Germinal center (tissue), 1 donor: ENCODE results near the gene STAG1.
"Not testable (repeated sequence)": the region's sequence is repeated elsewhere in the genome, so short reads cannot be mapped to it uniquely, and the experiment has no call there.

Experiments used
- DNase-seq: peaks from one replicate; pipeline ENCODE4 v3.0.0; 2012; ENCODE audit warnings: mixed read lengths, low spot score

The STAG1 gene

GRCh38 chr3:136390574-136390973 lies 361.6 kb downstream of the STAG1 start:
- no peak for DNase-seq

DNA sequence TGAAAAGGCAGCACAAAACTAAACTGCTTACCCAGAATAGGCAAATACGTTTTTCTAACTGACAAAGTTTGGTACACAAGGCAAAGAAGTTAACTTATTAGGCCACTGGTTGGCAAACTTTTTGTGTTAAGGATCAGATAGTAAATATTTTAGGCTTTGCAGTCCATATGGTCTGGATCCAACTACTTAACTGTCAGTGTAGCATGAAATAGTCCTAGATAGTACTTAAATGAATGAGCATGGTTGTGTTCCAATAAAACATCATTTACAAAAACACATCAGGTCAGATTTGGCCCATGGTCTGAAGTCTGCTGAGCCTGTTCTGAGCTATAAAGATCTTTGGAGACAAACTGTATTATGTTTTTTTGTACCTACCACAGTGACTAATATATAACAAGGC lies 365.1 kb downstream of the STAG1 start:
- no peak for DNase-seq

DNA sequence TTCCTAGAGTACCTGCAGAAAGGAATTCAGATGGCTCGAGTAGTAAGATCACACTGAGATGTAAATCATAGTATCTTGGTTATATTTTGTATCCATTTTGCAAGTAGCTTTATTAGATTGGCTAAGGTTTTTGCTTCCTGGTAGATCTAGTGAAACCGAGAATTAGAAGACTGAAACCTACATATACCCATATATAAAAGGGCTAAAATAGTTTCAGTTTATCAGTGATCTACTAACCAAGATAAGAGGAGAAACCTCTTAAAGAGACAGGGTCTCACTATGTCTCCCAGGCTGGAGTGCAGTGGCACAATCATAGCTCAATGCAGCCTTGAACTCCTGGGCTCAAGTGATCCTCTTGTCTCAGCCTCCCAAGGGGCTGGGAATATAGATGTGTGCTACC lies 366.7 kb downstream of the STAG1 start:
- DNase-seq: no peak

DNA sequence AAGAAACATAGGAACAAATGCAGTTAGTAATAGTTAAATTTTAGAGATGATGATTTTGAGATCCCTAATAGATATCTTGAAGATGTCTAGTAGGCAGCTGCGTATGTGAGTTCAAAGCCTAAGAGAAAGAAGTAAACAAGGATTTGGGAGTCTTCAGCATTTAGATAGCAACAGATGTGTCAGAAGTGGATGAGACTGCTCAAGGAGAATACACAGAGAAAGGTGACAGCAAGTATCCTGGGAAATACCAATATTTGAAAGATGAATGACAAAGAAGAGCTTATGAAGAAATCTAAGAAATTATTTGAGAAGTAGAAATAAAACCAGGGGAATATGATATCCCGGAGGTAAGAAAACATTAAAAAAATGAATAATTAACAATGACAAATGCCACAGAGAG lies 371.1 kb downstream of the STAG1 start:
- DNase-seq: no peak

GRCh38 chr3:136380530-136380929 lies 371.6 kb downstream of the STAG1 start:
- no peak for DNase-seq

- no peak for DNase-seq
Observed at GRCh38 chr3:136378011-136378410, 374.2 kb downstream of the STAG1 start.

- DNase-seq: no peak
Observed at GRCh38 chr3:136377508-136377907, 374.7 kb downstream of the STAG1 start.

DNA sequence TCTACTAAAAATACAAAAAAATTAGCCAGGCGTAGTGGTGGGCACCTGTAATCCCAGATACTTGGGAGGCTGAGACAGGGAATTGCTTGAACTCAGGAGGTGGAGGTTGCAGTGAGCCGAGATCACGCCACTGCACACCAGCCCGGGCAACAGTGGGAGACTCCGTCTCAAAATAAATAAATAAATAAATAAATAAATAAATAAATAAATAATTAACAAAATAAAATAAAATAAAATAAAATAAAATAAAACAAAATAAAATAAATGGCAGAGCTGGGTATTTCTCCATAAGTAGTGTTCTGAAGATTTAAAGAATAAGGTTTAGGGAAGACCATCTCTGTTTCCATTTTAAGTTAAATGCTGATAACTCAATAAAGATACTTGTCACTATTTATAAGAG lies 376.4 kb downstream of the STAG1 start:
- DNase-seq: not testable (repeated sequence)

DNA sequence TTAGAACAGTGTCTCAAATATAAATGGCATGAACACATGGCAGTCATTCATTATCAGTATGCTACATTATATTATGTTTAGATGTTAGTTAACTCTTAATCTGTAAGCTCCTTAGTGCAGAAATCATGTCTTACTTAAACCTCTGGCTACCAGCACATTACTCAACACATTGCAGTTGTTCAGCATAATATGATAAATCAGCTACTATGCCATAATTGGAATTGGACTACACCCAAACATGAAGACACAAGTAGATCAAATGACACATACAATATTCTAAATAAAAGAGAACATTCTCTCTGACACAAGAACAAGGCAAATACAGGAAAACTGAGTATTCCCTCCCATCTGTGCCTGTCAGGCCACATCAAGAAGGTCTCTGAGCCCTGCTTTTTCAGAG lies 385.9 kb downstream of the STAG1 start:
- DNase-seq: no peak

GRCh38 chr3:136353461-136353860 lies 398.7 kb downstream of the STAG1 start:
- DNase-seq: no peak

DNA sequence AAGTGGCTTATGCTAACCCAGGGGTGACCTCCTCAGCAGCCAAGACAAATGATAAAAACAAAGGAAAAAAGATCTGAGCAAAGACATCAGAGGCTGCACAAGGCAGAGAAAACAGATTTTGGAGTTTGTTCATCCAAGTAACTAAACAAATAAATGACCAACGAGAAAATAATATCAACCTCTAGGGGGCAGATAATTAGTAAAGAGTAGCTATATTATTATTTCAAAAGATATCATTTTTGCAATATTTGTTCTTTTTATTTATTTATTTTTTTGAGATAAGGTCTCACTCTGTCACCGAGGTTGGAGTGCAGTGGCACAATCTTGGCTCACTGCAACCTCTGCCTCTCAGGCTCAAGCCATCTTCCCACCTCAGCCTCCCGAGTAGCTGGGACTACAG lies 400.3 kb downstream of the STAG1 start:
- DNase-seq: no peak

DNA sequence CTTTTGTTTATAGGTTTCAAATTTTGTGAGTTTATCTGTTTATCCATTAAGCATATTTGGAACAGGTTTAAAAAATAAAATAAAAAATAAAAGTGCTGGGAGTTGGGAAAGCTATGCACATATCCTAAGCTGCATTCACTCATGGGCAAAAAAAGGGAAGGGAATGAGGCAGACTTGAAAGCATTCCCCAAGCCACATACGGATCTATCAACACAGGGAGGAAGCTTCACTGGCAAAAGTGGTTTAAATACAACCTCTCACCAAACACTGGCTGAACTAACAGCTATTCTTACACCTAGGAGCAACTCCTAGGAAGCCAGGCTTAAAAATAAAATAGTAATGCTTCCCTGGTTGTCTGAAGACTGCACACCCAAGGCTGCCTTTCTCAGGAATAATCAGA lies 400.8 kb downstream of the STAG1 start:
- no peak for DNase-seq

DNA sequence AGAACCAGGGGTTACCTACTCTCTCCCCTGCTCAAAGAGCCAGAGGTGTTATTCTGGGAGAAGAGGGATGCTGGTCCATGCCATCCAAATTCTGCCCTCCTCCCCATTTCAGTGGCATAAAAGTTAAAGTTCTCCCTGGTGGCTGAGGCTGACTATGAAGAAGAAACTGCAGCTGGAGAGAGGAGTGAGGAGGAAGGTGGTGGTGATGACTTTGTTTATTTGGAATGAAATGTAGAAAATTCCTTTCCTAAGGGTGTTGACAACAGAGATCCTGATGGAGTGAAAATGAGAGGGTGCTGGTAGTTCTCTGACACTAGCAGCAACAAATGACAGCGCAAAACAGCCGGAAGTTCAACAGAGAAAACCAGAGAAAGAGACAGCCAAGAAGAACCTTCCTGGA lies 401.6 kb downstream of the STAG1 start:
- DNase-seq: no peak

DNA sequence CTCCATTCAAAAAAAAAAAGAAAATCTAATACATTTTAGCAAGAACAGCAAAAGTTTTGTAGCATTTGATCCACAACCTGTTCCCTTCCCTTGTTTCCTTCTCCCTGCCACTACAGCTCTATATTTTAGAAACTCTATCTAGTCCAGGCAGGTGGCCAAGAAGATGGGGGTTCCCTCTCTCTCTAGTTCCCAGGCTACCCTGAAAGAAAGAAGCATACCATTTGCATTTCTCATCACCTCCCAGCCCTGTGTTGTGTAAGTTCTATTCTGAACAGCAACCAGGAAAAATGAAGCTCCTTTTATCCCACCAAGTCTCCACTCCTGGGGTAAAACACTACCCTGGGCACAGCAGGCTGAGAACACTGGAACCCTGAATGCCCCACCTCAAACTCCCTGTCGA lies 402.0 kb downstream of the STAG1 start:
- DNase-seq: no peak

GRCh38 chr3:136346486-136346885 lies 405.7 kb downstream of the STAG1 start:
- DNase-seq: no peak

DNA sequence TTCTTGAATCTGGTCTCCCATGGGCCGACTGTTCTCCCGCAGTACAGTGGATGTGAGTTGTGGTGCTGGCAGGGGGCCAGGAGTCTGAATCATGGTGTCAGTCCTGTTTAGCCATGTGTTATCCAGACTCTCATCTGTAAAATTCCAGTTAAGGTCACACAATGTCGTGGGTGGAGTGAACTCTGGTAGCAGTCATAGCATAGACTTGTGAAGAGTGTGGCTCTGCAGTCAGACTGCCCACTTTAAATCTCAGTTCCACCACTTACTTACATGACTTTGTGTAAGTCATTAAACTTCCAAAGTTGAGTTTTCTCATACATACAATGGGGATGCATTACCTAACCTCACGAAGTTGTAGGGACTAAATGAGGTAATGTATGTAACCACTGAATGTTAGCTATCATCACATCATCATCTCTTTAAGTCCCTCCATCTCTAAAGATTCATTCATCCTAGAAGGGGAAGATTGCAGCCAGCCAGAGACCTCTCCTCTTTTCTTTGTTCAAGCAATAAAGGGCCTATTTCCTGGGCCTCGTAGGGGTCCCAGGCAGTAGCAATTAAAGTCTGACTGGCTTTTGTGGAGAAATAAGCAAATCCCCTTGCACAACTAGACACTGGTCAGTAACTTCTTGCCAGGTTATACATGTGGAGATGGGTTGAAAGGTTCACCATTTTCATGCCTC lies 408.2 kb downstream of the STAG1 start:
- no peak for DNase-seq

DNA sequence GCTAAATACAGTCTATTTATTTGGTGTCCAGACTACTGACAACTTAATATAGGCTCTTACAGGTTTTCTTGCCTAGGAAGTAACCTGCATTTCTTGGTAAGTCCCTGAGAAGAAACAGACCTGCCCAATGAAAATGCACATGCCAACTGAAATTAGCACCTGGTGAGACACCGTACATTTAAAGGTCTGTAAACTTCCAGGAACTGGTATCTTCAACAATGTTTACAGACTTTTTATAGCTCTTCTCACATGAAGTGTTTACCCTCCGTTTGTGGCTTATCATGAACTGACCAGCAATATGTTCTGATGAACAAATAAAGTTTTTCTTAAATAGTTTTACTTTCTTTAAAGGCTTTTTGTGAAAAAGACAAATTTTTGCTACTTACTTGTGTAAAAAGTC lies 408.7 kb downstream of the STAG1 start:
- DNase-seq: no peak

DNA sequence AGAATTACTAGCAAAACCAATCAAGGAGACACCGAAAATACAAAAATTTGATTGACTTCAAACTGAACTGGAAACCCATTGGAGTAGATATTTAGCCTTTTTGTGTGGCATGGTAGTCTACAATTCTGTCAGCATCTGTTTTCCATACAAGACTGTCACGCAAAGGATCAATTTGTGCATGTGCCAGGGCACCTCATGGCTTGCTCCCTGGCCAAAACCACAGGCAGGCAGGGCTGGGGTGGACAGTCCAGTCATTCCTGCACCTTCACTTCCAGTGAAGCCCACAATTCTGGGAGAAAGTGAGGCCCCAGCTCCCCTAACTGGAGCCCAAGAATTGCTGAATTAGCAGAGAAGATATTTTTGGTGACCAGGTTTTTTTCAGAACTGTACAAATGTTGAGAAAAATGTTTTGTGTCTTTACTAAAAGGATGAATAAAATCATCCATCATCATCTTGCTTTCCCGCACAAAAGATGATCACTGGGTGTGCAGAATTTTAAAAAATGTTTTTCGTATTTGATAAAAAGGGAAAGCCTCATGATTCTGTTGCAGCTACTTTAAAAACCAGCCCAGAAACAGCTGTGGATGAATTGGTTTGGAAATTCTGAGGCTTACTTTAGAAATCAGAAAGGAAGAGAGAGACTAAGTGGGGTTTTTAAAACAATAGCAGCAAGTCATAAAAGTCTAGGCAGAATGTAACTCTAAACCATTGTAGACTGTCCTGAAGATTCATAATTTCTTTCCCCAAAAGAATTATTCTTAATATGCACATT lies 415.7 kb downstream of the STAG1 start:
- DNase-seq: no peak

GRCh38 chr3:136334726-136335125 lies 417.5 kb downstream of the STAG1 start:
- not testable (repeated sequence) for DNase-seq

GRCh38 chr3:136334209-136334608 lies 418.0 kb downstream of the STAG1 start:
- no peak for DNase-seq

DNA sequence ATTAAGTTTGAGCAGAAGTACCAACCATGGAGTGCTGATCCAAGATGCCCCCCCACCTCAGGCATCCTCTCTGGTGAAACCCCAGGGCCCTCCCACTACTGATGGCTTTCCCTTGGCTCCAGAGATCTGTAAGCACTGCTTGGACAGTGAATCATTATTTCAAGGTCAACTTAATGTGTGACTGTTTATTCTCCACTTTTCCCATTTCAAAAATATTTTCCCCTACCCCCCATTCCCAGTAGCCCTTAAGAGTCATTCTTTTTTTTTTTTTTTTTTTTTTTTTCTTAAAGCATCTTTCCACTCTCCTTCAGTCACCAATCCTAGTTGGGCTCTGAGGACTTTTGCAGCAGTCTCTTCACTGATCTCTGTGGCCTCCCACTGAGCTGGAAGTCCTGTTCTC lies 419.4 kb downstream of the STAG1 start:
- DNase-seq: no peak

GRCh38 chr3:136332302-136332701 lies 419.9 kb downstream of the STAG1 start:
- no peak for DNase-seq

DNA sequence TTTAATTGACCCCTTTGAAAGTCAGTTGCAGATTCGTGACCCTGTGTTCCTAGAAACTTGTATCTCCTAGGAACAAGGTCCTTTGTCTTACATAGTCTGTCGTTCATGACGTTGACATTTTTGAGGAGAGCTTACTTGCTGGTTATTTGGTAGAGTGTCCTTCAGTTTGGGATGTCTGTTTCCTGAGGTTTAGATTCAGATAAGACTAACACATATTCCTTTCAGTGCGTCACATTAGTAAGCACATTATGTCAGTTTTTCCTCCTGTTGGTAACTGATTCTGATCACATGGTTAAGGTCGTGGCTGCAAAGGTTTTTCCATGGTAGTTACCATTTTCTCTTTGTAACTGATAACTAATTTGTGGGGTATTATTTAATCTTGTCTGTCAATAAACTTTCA lies 421.3 kb downstream of the STAG1 start:
- no peak for DNase-seq

DNA sequence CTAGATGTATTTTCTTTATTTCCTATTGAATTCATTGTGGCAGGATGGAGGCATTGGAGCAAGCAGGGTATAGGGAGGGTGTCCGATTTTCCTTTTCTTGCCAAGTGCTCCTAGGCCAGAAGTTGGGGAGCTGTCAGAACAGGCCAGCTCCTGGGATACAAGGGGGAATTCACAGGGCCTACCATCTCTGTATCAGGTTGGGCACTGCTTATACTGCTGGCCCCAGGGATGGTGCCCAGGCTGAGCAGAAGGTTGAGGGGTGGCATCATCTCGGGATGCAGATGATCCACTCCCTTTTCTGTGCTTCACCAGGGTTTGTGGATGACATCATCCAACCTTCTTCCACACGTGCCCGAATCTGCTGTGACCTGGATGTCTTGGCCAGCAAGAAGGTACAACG lies 422.6 kb downstream of the STAG1 start:
- DNase-seq: no peak
